GM19238 (cell line): ENCODE data around the gene TNFRSF14.

Experiments used
- DNase-seq: peaks from one replicate; pipeline ENCODE4 v3.0.0; 2011; ENCODE audit warnings: low spot score; ENCODE audit not compliant: insufficient read length

The TNFRSF14 gene

DNA sequence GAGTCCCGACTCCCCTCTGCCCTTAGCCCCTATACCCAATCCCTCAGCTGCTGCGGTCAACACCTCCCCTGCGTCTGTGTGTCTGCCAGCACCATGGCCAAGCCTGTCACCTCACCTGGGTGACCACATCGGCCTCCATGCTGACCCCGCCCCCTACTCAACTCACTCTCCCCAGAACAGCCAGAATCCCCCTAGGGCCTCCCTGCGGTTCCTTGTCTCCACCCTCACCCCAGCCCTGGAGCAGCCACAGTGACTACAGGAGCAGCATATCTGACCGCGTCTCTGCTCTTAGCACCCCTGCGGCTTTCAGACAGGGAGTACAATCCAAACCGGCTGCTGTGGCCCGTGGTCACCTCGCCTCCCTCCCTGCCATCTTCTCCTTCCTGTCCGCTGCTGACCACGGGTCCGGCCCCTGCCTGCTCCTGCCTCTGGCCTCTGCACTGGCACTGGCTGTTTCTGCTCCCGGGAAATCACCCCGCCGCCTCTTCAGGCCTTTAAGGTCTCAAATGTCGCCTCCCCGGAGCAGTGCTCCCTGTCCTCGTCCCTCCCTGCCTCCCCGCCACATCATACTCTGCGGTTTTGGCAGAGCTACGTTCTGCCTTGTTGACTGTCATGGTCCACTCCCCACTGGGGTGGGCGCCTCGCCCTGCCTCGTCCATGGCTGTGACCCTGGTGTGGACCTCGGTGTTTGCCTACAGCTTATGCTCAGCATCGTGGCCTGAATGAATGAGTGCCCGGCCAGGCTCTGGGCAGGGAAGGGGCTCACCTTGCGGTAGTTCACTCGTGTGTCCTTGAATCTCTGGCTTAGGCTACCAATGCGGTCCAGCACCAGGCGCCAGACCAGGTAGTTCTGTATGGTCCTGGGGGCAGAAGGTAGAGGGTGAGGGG lies 41.5 kb downstream of the TNFRSF14 start:
- DNase-seq = no peak

DNA sequence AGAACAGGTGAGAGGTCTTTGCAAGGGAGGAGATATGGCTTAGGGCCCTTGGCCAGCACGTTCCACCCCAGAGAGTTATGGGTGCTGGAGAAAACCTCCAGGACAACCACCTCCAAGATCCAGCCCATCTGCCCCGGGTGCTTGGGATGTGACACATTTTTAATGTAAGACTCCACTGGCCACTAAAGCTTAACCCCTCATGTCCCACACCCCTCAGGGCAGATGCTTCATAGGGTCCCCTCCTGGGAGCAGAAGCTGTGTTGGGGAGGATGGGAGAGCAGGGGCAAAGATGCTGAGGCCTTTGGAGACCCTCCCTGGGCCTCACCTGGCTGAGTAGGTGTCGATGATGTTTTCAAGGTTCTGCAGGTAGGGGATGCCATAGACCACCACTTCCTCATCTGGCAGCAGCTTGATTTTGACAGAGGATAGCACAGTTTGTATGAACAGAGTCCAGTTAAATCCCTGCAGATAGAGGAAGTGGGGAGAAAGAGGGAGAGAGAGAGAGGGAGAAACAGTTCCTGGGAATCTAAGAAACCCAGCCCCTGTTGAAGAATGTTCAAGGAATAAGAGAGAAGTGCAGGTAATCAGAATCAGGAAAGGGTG lies 42.3 kb downstream of the TNFRSF14 start:
- DNase-seq = no peak

DNA sequence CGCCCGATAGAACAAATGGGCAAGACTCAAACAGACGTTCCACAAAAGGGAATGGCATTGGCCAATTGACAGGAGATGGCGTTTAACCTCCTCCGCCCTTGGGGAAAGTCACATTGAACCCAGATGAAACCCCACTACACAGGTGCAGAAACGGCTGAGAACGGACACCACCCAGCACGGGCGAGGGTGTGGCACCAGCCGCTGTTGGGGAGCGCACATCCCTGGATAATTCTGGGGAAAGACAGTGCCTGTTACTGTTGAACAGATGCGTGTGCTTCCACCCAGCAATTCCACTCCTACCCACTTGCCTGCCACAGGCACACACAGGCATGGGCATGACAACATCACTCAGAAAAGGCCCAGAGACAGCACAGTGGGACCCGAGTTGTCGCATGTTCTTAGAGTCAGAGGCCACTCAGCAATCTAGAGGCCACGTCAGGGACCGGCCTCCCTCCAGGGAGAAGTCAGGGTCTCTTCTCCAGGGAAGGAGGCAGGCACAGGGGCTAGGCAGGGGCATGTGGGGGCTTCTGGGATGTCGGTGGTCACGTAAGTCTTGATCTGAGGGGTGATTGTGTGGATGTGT lies 45.6 kb downstream of the TNFRSF14 start:
- DNase-seq = no peak

DNA sequence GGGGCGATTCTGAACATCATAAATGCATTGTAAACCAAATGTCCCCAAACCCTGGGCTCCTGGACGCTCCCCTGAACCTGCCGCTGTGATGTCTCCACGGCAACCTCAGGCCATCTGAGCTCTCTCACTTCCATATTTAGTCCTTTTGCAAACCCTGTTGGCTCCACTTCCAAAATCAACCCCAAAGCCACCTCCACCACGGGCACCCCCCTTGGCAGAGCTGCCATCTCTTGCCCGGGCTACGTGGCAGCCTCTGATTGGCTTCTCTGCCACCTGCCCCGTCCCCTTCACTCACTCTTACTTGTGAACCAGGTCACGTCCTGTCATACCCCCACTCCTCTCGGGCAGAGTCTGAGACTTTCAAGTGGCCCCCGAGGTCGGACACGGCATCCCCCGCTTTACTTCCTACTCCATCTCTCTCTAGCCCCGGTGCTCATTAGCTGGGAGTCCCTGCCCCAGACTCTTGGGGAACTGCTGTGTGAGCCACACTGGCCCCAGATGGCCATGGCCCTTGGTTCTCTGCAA lies 46.2 kb downstream of the TNFRSF14 start:
- no peak for DNase-seq

DNA sequence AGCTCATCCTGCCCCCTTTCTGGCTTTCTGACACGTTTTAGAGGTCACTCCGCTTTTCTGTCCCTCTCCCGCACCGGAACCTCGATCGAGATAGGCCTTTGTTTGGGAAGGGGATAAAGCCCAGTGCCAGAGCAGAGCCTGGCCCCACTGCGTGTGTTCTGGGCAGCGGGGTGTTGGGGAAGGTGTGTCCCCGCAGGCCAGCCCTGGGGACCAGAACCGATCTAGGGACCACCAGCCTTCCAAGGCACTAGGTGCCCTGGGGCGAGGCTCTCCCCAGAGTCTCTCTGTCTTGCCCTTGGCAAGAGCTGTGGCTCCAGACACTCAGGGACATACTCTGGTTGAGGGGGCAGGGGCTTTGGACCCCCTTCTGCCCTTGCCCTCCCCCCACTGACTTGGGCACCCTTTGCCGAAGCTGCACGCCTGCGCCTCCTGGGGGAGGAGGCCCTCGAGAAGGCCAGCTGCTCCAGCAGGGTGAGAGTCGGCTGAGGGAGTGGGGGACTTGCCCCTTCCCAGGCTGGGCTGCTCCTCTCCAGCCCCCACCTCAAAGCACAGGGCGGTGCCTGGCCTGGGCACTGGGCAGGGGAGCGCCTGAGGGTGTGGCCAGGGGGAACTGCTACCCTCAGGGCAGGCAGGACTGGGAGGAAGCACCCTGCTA lies 46.8 kb downstream of the TNFRSF14 start:
- DNase-seq = no peak

DNA sequence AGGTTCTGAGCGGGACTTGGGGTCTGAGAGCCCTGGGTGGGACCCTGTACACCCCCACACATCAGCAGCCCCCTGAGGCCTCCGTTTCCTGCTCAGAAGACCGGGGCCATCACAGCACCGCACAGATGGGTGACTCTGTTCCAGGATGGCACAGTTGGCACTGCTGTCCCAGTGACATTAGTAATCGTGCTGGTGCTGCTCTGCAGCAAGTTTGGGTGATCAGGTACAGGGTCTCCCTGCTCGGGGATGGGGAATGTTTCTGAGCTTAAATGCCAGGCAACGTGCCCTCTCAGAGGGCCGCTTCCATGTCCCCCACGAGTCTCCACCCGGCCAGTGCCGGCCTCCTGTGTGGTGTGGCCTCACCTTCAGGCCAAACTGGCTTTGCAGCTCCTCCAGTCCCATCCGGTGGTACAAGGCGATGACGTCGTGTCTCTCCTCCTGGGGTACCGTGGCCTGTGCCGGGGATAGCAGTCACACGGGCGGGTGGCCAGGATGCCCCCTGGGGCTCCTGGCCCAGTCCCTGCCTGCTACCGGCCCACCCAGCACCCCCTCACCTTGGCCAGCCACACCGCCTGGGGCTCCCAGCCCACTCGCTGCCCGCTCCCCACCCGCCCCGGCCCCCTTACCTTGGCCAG lies 47.5 kb downstream of the TNFRSF14 start:
- no peak for DNase-seq

DNA sequence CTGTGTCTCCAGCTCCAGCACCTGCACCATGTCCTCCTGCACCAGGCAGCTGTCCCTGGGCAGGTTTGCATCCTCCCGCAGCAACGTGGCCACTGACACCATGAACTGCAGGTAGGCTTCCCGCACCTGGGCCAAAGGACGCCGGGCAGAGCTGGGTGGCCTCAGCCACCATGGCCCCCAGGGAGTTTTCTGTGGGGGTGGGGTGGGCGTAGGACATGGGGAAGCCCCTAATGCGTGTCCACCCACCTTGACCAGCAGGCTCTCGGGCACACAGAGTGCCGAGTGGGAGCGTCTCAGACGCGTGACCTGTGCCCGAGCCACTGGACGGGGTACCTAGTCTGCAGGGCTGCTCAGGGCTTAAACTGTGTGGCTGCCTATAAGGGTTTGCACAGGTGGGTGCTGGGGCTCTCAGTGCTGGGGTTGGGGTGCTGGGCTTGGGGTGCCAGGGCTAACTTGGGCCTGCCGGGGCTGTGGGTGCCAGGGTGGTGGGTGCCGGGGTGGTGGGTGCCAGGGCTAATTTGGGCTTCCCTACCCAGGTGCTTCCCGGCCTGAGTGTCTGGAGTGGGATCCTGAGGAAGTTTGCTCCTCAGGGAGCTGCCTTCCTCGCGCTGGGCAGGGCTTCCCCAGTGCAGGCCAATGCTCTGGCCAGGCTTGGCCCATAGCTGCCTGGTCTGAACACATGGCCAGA lies 48.1 kb downstream of the TNFRSF14 start:
- DNase-seq = no peak

DNA sequence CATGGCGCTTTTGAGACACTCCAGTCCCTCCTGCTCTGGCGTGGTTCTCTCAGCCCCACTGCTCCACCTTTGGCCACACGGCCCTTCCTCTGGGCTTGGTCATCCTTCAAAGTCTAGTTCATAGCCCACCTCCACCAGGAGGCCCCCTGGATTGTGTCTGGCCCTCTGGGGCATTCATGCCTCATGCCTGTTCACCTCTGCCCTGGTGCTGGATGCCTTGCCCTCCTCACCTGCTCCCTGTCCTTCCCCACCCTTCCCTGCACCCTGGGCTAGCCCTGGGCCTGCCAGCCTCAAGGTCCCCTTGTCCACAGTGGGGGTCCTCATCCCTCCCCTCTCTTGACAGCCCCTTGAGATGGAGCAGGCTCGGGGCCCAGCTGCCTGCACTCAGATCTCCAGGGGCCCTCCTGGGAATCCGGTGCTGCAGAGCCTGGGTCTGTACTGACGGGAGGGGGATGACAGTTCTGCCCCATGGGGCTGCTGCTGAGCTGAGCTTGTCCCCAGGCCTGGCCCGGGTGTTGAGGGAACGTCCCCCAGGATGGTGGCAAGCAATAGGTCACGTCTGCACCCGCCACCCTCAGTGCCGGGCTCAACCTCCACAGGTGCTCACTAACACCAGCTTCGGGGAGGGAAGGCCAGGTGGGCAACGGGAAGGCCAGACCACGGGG lies 48.8 kb downstream of the TNFRSF14 start:
- DNase-seq = no peak

DNA sequence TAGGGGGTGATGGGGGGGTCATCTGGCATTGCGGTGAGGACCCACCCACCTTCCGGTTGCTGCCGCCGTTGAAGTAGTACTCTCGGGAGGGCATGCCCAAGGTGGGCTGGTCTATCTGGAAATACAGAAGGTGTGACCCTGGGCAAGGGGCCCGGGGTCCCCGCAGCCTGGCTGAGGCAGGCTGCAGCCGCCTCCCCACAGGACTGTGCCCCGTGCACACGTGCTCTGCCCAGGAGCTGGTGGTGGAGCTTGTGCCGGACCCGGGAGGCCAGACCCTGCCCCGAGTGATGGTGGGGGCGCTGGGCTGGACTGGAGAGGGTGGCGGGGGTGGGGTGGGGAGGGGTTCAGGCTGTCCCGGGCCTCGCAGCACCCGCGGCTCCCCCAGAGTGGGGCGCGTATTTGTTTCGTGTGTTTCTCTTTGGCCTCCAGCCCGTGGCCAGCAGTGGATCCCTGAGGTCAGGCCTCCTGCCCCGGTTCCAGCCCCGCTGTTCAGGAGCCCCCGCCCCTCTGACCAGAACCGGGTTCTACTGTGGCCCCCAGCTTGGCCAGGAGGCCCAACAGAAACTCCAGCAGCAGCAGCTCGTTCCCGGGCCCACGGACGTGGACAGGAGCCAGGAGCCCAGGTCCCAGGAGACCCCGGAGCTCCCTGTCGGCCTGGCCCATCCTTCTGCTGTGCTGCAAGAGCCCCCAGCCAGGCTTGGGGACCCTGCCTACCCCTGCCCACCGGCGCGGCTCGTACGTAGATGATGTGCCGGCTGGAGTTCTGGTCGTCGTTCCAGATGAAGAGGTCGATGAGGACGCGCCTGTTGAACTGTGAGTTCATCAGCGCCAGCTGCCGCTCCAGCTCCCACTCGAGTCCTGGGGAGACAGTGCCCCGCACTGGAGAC lies 49.6 kb downstream of the TNFRSF14 start:
- no peak for DNase-seq

DNA sequence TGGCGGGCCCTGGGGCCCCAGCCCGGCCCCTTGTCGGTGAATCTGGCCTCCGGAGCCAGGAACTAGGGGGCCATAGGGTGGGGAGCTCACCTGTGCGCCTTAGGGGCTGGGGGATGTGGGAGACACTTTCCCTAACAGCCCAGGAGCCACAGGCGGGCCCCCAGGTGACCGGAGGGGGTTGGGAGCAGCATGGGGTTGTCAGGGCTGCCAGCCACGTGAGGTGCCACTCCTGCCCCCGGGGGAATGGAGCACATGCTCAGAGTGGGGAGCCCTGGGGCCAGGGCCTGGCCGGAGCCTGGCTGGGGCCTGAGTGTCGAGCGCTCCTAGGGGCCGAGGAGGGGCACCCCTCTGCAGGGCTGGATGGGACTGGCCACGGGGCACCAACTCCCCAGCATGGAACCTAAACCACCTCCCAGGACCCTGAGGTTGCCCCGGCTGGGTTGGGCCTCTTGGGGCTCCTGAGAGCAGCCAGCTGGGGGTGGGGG lies 50.3 kb downstream of the TNFRSF14 start:
- DNase-seq = no peak

DNA sequence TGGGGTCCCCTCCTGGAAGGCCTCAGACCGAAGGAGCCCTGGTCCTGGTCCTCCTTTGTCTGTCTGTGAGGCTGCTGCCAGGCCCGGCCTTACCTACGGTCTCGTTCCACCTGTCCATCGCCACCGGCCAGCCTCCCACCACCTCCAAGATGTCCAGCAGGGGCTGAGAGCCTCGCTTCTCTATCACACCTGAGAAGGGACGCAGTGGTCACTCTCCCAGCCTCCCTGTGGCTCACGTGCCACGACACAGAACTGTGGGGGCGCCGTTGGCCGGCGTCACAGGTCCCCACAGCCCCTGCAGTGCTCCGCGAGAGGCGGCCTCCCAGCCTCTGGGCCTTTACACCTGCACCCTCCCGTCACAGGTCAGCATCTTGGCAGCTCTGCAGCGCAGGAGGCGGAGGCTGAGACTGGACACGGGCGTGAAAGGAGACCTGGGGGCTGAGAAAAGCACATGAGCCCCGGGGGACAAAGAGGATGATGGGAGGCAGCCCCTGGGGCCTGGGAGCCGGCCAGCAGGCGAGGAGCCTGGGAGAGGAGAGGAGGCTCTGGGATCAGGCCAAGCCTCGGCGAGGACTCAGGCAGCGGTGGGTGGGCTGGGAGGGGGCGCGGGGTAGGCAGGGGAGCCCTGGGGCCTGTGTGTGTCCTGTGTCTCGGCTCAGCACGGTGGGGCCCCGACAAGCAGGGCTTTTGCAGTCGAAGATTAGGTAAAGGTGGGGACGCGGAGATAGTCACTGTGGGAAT lies 50.9 kb downstream of the TNFRSF14 start:
- DNase-seq = no peak

DNA sequence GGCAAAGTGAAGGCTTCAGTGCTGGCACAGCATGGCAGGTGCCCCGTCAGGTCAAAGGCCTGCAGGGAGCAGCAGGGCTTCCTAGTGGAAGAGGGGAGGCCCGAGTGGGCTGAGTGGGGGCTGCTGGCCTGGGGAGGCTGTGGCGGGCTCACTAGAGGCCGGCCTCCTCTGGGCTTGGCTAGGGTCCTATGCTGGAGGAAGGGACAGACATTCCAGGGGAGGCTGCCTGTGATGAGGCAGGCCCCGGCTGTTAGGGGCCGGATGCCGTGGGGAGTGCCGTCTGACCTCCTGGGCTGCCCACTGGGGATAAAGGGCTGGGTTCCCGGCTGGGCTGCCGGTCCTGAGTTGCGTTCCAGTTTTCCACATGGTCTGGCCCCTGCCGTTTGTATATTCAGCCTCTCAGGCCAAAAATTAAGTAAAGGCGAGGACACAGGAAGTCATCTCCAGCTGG lies 51.5 kb downstream of the TNFRSF14 start:
- no peak for DNase-seq

DNA sequence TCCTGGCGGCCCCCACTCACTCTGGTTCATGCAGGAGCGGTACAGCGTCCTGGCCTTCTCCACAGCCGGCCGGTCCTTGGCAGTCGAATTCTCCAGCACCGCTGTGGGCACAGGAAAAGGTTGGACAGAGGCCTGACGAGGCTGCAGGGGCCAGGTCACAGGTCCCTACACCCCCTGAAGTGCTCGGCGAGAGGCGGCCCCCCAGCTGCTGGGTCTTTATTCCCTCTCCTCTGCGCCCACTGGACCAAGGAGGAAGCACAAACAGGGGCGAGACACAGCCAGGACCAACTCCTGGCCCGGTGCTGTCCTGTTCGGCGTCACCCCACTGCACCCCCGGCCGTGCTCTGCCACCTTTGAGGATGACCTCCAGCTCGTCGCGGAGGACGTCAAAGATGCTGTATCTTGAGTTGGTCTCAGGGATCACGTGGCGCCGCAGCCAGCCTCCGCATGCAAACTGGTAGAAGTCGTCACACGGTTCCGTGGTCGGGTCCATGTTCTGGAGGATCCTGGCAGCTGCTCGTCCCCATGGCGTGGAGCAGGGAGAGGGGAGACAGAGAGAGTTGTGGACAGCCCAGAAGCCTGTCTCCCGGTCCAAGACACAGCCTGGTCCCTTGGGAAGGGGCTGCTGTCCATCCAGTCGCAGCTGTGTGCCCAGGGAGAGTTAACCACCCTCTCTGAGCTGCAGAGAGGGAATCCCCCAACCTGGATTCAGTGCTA lies 53.3 kb downstream of the TNFRSF14 start:
- DNase-seq = no peak

DNA sequence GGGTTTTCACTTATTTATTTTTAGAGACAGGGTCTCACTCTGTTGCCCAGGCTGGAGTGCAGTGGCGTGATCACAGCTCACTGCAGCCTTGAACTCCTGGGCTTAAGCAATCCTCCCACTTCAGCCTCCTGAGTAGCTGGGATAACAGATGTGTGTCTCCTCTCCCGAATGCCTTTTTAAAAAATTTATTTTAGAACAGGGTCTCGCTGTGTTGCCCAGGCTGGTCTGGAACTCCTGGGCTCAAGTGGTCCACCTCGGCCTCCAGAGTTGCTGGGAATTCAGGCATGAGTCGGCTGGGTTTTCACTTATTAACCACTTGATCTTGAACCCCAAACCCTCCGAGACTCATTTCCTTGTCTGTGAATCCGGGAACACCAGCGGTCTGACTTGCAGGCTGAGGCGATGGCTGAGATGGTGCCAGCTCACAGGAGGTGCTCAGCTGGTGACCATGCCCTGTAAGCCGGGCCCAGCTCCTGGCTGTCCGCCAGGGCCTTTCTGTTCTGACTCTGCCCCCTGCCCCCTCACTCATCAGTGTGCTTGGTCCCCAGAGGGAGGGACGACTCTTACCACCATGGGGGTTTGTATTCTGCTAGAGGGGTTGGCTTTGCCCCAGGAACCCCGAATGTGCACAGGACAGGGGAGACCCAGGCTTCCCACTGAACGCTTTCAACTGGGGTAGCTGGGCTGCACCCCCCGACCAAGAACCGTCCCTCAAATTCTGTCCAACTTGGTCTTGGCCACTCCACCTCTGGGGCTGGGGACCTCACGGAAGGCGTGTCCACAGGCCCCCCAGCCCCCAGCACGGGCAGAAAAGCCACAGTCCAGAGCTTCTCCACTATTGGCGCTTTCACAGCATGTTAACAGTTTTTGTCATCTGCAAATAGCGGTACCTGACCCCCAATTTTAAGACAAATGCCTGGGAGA lies 54.1 kb downstream of the TNFRSF14 start:
- no peak for DNase-seq

DNA sequence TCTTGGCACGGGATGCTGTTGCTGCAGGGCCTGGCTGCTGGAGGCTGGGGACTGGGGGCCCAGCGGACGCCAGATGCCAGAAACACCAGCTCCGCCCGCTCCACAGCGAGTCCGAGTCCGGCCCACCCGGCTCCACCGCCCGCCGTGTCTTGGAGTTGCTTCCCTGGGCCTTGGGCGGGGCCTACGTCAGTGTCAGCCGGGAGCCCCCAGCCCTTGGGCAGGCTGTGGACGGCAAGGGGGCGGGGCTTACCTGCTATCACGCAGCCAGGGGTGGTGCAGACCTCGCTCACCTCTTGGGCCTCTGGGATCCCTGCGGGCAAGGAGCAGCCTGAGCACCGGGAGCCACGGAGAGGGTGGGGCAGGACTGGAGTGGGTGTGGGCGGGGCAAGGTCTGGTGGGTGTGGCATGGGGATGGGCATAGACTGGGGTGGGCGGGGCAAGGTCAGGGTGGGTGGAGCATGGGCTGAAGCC lies 54.9 kb downstream of the TNFRSF14 start:
- no peak for DNase-seq
